ENCODE data around the gene FLT1.

DNA sequence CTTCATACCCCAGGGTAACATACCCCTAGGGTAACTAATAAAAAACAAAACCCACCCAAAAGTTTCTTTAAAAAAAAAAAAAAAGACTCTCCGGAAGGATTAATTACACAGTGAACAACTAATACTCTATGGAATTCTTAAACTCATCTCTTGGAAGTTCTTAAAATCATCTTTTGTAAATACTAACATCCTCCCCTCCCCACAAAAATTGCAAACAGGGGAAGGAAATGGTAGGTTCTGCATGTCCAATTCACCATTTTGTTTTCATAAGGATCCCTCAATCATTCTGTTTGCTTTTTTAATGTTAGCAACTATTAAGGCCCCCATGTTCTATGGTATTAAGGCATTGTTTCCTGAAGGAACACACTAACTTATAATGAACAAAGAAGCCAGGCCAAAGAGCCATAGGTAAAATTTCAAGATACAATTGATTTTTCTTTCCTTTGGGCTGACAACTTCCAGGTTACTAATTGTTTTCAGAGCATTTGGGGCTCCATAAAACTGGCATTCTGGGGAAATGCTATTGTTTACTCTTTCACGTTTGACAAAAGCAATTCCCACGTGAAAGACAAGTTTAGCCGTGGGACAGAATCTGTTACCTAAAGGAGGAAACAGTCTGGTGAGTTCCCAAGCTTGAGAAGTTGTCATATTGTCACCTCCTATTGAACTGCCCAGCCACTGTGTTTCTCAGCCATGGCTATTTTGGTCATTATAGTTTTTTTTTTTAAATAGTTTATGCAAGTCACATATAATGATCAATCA, 107.0 kb downstream of the FLT1 start:
- TF ChIP-seq KLF10 (tag by site-specific recombination; IDR thresholded peaks at IDR 0.05) (no peak), GLIS2 (tag by site-specific recombination; IDR thresholded peaks at IDR 0.05) (no peak), ZNF274 (IDR thresholded peaks at IDR 0.05; ENCODE audit: low read length) (no peak), ZNF274 (tag by site-specific recombination; IDR thresholded peaks at IDR 0.05; ENCODE audit: borderline replicate concordance) (no peak), ZNF23 (tag by site-specific recombination; IDR thresholded peaks at IDR 0.05; ENCODE audit: borderline replicate concordance) (no peak), ZFP69B (tag by site-specific recombination; IDR thresholded peaks at IDR 0.05) (no peak), ZNF174 (tag by site-specific recombination; IDR thresholded peaks at IDR 0.05) (no peak), RBAK (tag by site-specific recombination; IDR thresholded peaks at IDR 0.05) (no peak), ZNF654 (tag by site-specific recombination; IDR thresholded peaks at IDR 0.05; ENCODE audit: low read depth) (no peak), KLF16 (tag by site-specific recombination; IDR thresholded peaks at IDR 0.05) (no peak)
- TF ChIP-seq, protein P1, sequence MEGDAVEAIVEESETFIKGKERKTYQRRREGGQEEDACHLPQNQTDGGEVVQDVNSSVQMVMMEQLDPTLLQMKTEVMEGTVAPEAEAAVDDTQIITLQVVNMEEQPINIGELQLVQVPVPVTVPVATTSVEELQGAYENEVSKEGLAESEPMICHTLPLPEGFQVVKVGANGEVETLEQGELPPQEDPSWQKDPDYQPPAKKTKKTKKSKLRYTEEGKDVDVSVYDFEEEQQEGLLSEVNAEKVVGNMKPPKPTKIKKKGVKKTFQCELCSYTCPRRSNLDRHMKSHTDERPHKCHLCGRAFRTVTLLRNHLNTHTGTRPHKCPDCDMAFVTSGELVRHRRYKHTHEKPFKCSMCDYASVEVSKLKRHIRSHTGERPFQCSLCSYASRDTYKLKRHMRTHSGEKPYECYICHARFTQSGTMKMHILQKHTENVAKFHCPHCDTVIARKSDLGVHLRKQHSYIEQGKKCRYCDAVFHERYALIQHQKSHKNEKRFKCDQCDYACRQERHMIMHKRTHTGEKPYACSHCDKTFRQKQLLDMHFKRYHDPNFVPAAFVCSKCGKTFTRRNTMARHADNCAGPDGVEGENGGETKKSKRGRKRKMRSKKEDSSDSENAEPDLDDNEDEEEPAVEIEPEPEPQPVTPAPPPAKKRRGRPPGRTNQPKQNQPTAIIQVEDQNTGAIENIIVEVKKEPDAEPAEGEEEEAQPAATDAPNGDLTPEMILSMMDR (tag by site-specific recombination; IDR thresholded peaks at IDR 0.05): no peak
